AG09319 (cell line): ENCODE data around the gene LRRK1.

Experiments used
- DNase-seq: peaks from one replicate; pipeline ENCODE4 v3.0.0-alpha.2; 2010; ENCODE audit warnings: low read depth; ENCODE audit errors: extremely low read depth
- TF ChIP-seq, protein P1 (sequence below): IDR thresholded peaks from 2 replicates; pipeline ENCODE4 v1.5.1; 2011; ENCODE audit warnings: low read depth, mild to moderate bottlenecking, inconsistent platforms, low read length, moderate library complexity

Gene LRRK1

DNA sequence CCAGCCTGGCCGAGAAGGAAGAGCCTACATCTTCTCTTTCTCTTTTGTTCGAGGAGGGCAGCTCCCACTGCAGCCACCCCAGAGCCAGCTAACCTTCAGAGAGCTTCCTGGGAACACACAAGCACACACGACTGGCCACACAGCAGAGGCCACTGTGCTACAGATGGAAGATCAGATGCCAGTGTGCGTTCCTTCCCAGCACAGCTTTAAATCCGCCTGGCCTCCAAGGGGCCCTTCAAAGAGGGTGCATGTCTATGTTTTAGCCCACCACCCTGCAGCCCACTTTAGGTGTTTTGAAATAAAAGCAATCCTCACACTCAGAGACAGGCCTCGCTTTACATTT is 27.2 kb upstream of the LRRK1 start:
- TF ChIP-seq, protein P1, sequence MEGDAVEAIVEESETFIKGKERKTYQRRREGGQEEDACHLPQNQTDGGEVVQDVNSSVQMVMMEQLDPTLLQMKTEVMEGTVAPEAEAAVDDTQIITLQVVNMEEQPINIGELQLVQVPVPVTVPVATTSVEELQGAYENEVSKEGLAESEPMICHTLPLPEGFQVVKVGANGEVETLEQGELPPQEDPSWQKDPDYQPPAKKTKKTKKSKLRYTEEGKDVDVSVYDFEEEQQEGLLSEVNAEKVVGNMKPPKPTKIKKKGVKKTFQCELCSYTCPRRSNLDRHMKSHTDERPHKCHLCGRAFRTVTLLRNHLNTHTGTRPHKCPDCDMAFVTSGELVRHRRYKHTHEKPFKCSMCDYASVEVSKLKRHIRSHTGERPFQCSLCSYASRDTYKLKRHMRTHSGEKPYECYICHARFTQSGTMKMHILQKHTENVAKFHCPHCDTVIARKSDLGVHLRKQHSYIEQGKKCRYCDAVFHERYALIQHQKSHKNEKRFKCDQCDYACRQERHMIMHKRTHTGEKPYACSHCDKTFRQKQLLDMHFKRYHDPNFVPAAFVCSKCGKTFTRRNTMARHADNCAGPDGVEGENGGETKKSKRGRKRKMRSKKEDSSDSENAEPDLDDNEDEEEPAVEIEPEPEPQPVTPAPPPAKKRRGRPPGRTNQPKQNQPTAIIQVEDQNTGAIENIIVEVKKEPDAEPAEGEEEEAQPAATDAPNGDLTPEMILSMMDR, result no peak
- DNase-seq, result no peak

DNA sequence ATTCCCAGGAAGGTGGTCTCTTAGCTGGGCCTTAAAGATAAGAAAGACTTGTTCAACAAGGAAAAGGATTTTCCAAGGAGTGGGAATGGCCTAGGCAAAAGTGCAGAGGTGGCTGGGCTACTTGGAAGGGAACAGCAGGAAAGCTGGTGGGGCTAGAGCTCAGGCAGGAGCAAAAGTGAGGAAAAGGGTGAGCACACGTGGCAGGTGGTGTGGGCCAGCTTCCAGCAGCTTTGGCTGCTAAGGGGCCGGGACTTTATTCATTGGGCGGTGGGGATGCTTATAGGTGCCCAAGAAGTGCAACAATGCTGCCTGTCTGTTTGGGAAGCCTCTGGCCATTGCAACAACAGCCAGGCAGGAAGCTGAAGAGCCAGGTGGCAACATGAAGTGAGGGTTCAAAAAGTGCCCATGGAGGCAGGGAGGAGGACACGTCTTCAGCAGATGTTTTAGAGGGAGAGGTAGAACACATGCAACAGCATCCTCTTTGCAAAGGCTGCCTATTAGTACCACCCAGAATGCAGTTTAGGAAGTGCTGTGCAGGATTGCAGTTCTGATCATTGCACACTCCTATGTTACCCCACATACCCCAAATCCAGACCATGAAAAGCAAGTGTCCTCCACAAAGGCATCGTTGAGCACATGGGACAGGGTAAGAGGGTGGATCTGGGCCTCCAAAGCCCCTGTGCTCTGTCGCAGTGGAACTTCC is 25.7 kb upstream of the LRRK1 start:
- TF ChIP-seq, protein P1, result no peak
- DNase-seq, result no peak

GRCh38 chr15:100893964-100894295 is 25.2 kb upstream of the LRRK1 start:
- TF ChIP-seq, protein P1, result no peak
- no peak for DNase-seq

GRCh38 chr15:100895721-100896120 is 23.4 kb upstream of the LRRK1 start:
- no peak for DNase-seq
- TF ChIP-seq, protein P1, result no peak

GRCh38 chr15:100897221-100898151 is 21.7 kb upstream of the LRRK1 start:
- no peak for DNase-seq
- TF ChIP-seq, protein P1, result no peak

DNA sequence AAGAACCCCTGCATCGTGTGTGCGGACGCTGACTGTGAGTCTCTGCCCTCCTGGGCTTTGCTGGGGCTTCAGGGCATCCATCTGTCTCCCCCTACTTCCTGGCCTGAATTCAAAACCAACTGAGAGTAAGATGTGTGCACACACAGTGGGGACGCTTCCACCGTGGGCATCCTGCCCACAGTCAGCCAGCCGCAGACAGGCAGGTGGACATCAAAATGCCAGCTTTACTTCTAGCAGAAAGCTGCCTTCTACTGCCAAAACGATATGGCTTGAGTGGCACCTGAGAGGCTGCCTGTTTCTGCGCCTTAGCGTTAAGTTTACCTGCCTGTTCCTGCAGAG is 21.0 kb upstream of the LRRK1 start:
- DNase-seq, result no peak
- TF ChIP-seq, protein P1, result no peak

DNA sequence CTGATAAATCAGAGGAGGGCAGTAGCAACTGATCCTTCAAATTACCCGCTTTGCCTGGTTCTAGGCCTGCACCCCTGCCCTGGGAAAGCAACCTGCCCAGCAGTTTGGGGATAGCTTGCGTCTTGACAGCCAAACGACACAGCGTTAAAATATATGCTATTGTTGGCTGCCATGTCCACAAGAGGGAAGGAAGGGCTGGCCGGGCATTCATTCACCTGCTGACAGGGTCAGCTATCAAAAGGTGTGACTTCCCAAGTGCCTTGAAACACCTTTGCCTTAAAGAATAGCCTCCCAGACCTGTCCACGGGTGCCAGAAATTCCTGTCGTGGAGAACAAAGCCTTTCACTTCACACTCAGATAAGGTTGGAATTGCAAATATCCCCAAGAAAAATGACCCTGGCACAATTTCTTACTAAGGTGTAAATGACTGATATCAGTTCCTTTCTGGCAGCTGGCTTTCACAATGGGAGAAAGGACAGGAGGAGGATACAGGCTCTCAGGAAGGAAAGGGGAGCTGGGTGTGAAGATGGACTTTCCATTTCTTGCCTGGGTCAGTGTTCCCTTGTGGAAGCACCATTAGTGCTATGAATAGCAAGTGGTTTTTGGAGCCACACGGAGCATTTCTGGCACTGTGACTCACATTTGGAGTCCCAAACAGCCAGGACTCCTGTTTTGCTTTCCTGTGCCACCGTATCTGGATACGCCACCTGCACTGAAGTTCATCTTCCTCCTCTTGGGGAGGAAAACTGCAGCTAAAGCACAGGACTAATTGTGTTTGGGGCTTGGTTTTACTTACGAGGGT is 20.3 kb upstream of the LRRK1 start:
- DNase-seq, result no peak
- TF ChIP-seq, protein P1, result no peak
